Right lobe of liver (tissue), 6 donors: ENCODE measurements around the gene SOX12. TPM values are rescaled to one million over a fixed set of nuclear protein-coding genes. Genes with fewer than 3 reads are reported as not detected.

Experiments
- ATAC-seq, 4 donors: fragments of 200-7000 bp; cut with Tn5 transposase; one replicate each; pipeline ENCODE4 v1.9.1; 2020; ENCODE audit warnings: mild to moderate bottlenecking in 4 of 4, moderate library complexity in 4 of 4
- DNase-seq, 3 donors: peaks; one replicate each; pipeline ENCODE4 v3.0.0-alpha.2; 2020
- H3K27ac ChIP-seq, 3 donors: fragments of 200-600 bp; one replicate each; pipeline ENCODE4 v1.8.0; 2022
- H3K27me3 ChIP-seq, 2 donors: fragments of 200-600 bp; one replicate each; pipeline ENCODE4 v1.8.0; 2022
- H3K36me3 ChIP-seq, 4 donors: fragments of 200-600 bp; sonication (generic) in 1 of 4; one replicate each; pipeline versions ENCODE4 v1.5.1 to v1.8.0; 2017 to 2022; ENCODE audit warnings: control low read depth in 1 of 4
- H3K4me1 ChIP-seq, 4 donors: fragments of 200-600 bp; sonication (generic) in 1 of 4; one replicate each; pipeline versions ENCODE4 v1.5.1 to v1.8.0; 2017 to 2022; ENCODE audit warnings: control low read depth in 1 of 4
- H3K4me3 ChIP-seq, 3 donors: fragments of 200-600 bp; one replicate each; pipeline ENCODE4 v1.8.0; 2022
- H3K9me3 ChIP-seq, 4 donors: fragments of 200-600 bp; sonication (generic) in 1 of 4; one replicate each; pipeline versions ENCODE4 v1.5.1 to v1.8.0; 2017 to 2022; ENCODE audit warnings: control low read depth in 1 of 4
- CTCF ChIP-seq, 4 donors: fragments of 200-600 bp in 3 of 4; fragments of 450-650 bp in 1 of 4; IDR thresholded peaks; one replicate each; pipeline versions ENCODE4 v1.5.1 to v1.8.0; 2016 to 2022; ENCODE audit warnings: antibody characterized with exemption in 4 of 4, mild to moderate bottlenecking in 2 of 4
- POLR2A ChIP-seq: fragments of 450-650 bp; IDR thresholded peaks from one replicate; pipeline ENCODE4 v1.6.1; 2017; ENCODE audit warnings: antibody characterized with exemption, mild to moderate bottlenecking
- WGBS: methylation state at CpG from one replicate; pipeline ENCODE4 v1.1.6; 2018; ENCODE audit warnings: low coverage, low lambda C conversion rate; ENCODE audit not compliant: insufficient coverage; ENCODE audit errors: missing lambda C conversion rate; 5-methylcytosine and 5-hydroxymethylcytosine counted together
- intact Hi-C, 2 donors: fragments of 100-400 bp; cut with DNase I; formaldehyde crosslinking; loops; one replicate each; pipeline versions ENCODE4 v1.11.2 to v1.14.1; 2022
- long read RNA-seq: library from polyadenylated mRNA; unstranded; transcript quantifications from one replicate; pipeline ENCODE4 v2.0.0, GENCODE V29; 2019
- total RNA-seq, 6 experiments: library from RNA; depleted of rRNA in 2 of 6; stranded (reverse); fragments of >200 nt in 2 of 6; fragmentation: NEBNext Ultra II Directional in 3 of 6; extraction: Animal tissue kit (Norgen Biotek cat#: 25700) in 3 of 6; gene quantifications; one replicate each; pipeline versions ENCODE4 v1.1.0 to v1.2.4, GENCODE V29; 2016 to 2023
- donor health status: DM: no; HTN: yes; CAD: no.
- donor health status: DM: no; HTN: no; CAD: no.
- donor health status: DM: no; HTN: no; CAD: no.
- donor health status: DM: no; HTN: yes; CAD: no.
- donor health status: DM: no; HTN: yes; CAD: no.

The SOX12 gene
- total RNA-seq = 1 to 10 TPM; 3.6 to 6.4 (median 4.6) TPM
- long read RNA-seq = 0 reads

DNA sequence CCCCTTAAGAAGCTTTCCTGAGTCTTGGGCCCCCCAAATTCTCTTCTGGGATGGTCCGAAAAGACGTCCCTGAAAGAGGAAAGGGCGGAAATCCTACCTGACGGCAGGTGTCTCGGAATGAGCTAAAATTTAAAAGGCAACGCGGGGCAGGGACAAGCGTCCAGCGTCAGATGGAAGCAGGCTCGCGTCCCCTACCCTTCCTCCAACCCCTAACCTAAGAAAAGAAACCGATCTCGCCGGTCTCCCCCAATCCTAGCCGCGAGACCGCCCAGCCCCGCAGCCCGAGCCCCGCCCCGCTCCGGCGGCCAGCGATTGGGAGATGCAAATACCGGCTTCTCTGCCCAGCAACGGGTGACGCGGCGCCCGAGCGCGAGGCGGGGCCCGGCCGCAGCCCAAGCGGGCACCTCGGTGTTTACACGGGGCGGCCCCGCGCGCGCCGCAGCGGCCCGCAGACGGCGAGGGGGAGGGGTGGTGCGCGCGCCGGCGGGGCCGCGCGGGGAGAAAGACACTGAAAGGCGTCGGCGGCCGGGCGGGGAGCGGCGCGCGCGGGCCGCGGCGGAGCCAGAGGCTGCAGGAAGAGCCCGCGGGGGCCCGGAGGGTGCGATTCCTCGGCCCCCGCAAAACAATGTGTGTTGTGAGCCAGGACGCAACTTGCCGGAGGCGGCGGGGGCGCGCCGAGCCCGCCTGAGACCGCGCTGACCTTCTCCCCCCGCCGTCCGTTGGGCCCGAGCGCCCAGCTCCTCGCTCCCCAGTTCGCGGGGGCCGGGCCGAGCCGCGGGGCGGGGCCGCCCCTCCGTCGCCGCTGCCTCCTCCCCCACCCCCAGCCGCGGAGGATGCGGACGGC lies at the start of gene SOX12:
Gene SOX12, plus strand, starts transcription at position 508 of the 844 bp plus-strand sequence. CDS start 373 bp downstream, outside the sequence.
- H3K4me1 ChIP-seq = peaks cover 0 to 7% (median 0%) of the 10 kb centered on the region in 4 donors
- no peaks in the 10 kb centered on the region for H3K27me3 ChIP-seq
- peak within 1 kb of the TSS; percentile 69 to 88 (median 81) for H3K27ac ChIP-seq
- ATAC-seq (peak; percentile 74 to 86 (median 82)), DNase-seq (peak; percentile 98 to 99 (median 98))
- TF ChIP-seq POLR2A (peak; percentile 64), CTCF (IDR thresholded peaks at IDR 0.05) (no peak)
- no peaks in the 10 kb centered on the region for H3K36me3 ChIP-seq
- H3K9me3 ChIP-seq = no peaks in the 10 kb centered on the region
- H3K4me3 ChIP-seq = peak within 1 kb of the TSS; percentile 65 to 69 (median 68)
- intact Hi-C loops = no loop called here
- WGBS = 0% methylated on average over 14 of the region's 106 CpGs

DNA sequence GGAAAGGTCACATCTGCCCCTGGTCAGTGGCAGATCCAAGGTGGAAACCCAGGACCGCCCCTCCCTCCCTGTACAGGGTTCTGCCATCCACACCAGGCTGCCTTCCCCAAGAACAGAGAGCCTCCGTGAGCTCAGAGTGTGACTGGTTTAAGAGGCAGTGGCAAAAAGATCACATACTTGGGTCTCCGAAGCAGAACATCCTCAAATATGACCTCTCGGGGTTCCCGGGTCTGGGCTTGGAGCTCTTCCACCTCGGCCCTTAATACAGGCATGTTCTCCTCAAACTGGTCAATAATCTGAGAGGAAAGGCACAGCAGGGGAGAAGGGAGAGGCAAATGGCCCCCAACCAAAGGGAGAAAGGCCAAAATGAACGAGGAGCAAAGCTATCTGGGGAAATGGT lies 49.6 kb upstream of the SOX12 start:
- no peaks in the 10 kb centered on the region for H3K27me3 ChIP-seq
- no peak overlapping the region for H3K4me3 ChIP-seq
- H3K9me3 ChIP-seq = no peaks in the 10 kb centered on the region
- ATAC-seq (no peak), DNase-seq (peak in 1 of 3 donors; percentile 24)
- TF ChIP-seq CTCF (IDR thresholded peaks at IDR 0.05) (no peak), POLR2A (no peak)
- intact Hi-C loops = loop anchor here in 1 of 2 donors (10.0 kb wide), 1 partner anchor 61 kb away; no protein-coding TSS in a partner anchor
- H3K4me1 ChIP-seq = no peaks in the 10 kb centered on the region
- no peak overlapping the region for H3K27ac ChIP-seq
- no peaks in the 10 kb centered on the region for H3K36me3 ChIP-seq
- WGBS = 86% methylated on average over 2 of the region's 7 CpGs

DNA sequence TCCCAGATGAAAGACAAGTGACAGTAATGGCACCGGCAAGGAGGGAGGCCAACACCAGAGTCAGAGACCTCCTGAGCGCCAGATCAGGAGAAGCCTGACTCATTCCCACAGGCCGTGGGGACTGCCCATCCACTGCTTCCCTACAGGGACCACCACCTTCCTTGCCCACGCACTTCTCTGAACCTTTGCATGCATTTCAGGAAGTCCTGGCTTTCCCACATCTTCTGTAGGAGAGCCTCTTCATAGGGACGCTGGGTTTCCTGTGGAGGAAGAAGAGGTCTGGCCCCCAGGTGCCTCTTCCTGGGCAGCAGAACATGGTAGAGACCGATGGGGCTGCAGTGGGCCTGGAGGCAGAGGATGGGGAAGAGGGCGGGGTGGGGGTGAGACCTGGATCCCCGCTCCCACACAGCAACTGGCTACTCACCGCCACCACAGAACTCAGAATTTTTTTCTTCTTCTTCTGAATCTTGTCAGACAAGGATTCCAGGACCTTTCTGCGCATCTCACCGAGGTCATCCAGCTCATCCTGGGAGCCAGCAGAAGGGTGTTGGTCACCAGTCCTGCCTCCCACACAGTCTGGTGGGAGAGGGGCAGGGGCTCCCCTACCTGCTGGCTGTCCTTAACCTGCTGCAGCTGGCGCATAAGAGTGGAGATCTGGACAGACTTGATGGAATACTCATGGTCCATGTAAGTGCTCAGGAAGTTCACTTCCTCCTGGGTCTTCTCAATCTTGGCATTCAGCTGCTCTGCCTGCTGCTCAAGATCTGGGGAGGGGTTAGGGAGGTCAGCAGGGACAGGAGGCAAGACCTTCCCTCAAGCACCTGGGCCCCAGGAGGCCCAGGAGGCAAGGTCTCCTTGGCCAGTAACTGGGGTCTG lies 48.5 kb upstream of the SOX12 start:
- ATAC-seq = no peak
- no peaks in the 10 kb centered on the region for H3K9me3 ChIP-seq
- no peaks in the 10 kb centered on the region for H3K36me3 ChIP-seq
- intact Hi-C loops = loop anchor here in 1 of 2 donors (10.0 kb wide), 1 partner anchor 62 kb away; no protein-coding TSS in a partner anchor
- WGBS = 97% methylated on average over 5 of the region's 12 CpGs
- no peaks in the 10 kb centered on the region for H3K27me3 ChIP-seq
- DNase-seq = peak in 1 of 3 donors; percentile 14
- no peaks in the 10 kb centered on the region for H3K4me1 ChIP-seq
- TF ChIP-seq CTCF (IDR thresholded peaks at IDR 0.05) = no peak
- no peak for TF ChIP-seq POLR2A
- H3K4me3 ChIP-seq = no peak overlapping the region
- H3K27ac ChIP-seq = no peak overlapping the region

GRCh38 chr20:277496-277781 lies 47.9 kb upstream of the SOX12 start:
- no peaks in the 10 kb centered on the region for H3K36me3 ChIP-seq
- no peaks in the 10 kb centered on the region for H3K4me1 ChIP-seq
- WGBS = 60% methylated on average over 1 of the region's 3 CpGs
- intact Hi-C loops = loop anchor here in 1 of 2 donors (10.0 kb wide), 1 partner anchor 63 kb away; no protein-coding TSS in a partner anchor
- H3K4me3 ChIP-seq = no peak overlapping the region
- no peaks in the 10 kb centered on the region for H3K27me3 ChIP-seq
- H3K27ac ChIP-seq = no peak overlapping the region
- peak in 1 of 3 donors; percentile 26 for DNase-seq
- no peaks in the 10 kb centered on the region for H3K9me3 ChIP-seq
- TF ChIP-seq CTCF (IDR thresholded peaks at IDR 0.05) = no peak
- no peak for TF ChIP-seq POLR2A
- no peak for ATAC-seq
